Muscle of back (tissue), 11 donors: ENCODE measurements around the gene AP3B1. TPM values are rescaled to one million over a fixed set of nuclear protein-coding genes. Genes with fewer than 3 reads are reported as not detected.

ENCODE experiments used
- DNase-seq, 3 donors: peaks; one replicate each; pipeline versions ENCODE4 v3.0.0 to v3.0.0-alpha.2; 2013
- polyA plus RNA-seq, 10 donors: library from polyadenylated mRNA; unstranded; fragments of 120-200 nt; gene quantifications; one replicate each; pipeline ENCODE4 v1.2.1, GENCODE V29; 2013; ENCODE audit not compliant: insufficient read length in 10 of 10

The AP3B1 gene
- polyA plus RNA-seq, 10 donors, result 33.2 to 46.3 (median 35.7) TPM

DNA sequence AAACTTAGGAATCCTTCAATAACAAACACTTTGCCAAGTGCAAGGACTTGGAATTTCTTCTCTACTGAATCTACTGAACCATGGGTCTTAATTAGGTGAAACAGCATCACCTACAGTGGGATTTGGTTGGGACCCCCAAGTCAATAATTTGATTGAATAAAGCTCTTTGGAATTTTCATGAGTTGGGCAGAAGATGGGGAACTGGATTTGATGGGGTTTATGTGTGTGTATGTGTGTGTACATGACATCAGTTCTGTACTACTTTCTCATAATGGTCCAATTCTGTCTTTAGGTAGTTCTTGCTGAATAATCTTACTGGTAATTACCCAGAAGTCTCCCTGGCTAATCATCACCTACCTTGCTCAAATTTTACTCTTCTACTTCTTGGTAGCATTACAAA, 319.9 kb downstream of the AP3B1 start:
- DNase-seq, result no peak

- DNase-seq, result no peak
Measured at GRCh38 chr5:77973253-77973609, 321.3 kb downstream of the AP3B1 start.

GRCh38 chr5:77972469-77973252, 321.8 kb downstream of the AP3B1 start:
- peak in 1 of 3 donors; percentile 62 for DNase-seq

- no peak for DNase-seq
Measured at GRCh38 chr5:77971776-77972468, 322.6 kb downstream of the AP3B1 start.

DNA sequence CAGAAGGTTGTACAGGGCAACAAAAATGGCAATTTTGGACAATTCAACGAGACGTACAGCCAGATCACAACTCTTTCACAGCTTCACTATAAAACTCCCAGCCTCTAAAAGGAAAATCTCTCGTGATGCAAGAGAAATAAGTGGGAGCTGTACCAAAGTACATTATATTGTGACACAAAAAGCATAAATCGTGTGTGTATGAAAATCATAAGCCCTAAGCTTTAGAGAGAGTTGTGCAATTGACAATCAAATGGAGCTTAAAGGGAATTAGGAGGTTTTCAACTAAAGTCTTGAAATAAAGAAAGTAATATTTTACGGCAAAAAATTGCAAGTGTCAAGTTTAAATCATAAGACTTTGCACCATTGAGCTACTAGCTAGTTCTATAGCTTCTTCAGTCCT, 323.6 kb downstream of the AP3B1 start:
- DNase-seq, result no peak

DNA sequence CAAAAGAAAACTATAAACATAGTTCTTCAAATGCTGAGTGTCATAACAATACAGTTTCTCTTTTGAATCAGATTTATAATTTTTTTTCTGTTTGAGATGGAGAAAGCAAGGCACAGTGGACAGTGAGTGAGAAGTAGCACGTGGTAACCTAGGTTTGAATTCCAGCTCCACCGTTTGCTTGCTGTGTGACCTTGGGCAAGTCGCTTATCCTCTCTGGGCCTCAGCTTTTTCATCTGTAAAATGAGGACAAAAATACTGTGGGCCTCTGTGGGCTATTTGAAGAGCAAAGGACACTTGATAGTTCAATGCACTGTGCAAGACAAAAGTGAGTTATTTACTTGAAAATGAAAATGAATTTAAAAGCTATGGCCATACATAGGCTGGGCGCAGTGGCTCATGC, 330.7 kb downstream of the AP3B1 start:
- DNase-seq, result no peak

DNA sequence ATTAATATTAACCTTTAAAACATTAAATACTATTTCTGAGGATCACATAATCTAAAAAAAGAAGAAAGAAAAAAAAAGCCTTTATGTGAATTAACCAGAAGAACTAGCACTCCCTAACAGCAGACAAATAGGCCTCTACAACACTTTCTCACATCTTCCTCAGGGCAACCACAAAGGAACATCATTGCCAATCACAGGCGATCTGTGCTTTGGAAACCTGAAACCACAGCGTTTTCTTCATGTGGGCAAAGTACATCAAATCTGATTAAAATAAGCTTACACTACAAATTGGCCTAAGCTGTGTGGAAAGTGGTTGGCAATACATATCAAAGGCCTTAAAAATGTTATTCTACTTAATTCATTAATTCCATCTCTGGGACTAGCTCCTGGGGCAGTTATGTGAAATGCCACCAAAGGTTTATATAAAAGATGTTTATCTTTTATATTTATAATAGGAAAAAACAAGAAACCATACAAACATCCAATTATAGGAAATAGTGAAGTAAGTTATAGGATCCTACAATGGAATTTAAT, 333.6 kb downstream of the AP3B1 start:
- no peak for DNase-seq

GRCh38 chr5:77960305-77960704, 334.2 kb downstream of the AP3B1 start:
- DNase-seq, result no peak

- peak in 1 of 3 donors; percentile 34 for DNase-seq
Measured at GRCh38 chr5:77958642-77959330, 335.7 kb downstream of the AP3B1 start.

- DNase-seq, result peak in 1 of 3 donors; percentile 20
Measured at GRCh38 chr5:77957931-77958521, 336.5 kb downstream of the AP3B1 start.

DNA sequence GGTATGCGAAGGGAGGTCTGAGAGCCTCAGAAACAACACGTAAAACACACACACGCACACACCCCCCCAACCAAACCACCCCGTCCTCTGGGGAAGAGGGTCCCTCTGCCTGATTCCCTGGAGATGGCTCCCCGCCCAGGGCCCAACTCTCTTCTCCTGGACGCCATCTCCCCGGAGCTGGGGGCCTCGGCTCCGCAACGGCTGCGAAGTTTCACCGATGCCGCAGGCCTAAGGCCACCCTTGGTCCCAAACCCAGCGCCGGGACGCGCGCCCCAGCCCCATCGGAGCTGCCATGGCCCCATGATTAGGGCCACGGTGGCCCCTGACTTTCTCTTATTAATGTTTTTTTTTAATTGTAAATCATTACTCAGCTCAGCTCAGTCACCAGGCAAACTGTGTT, 337.0 kb downstream of the AP3B1 start:
- no peak for DNase-seq

DNA sequence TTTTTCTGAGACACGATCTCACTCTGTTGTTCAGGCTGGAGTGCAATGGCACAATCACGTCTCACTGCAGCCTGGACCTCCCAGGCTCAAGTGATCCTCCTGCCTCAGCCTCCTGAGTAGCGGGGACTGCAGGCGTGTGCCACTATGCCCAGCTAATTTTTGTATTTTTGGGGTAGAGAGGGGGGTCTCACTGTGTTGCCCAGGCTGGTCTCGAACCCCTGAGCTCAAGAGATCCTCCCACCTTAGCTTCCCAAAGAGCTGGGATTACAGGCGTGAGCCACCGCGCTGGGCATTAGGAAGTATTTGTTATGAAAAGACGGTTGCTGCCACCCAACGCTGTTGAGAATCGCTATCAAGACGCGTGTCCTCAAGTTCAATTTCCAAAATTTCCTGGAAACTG, 337.4 kb downstream of the AP3B1 start:
- DNase-seq, result no peak

- DNase-seq, result no peak
Measured at GRCh38 chr5:77955577-77955976, 338.9 kb downstream of the AP3B1 start.

- DNase-seq, result no peak
Measured at GRCh38 chr5:77953374-77953773, 341.1 kb downstream of the AP3B1 start.

DNA sequence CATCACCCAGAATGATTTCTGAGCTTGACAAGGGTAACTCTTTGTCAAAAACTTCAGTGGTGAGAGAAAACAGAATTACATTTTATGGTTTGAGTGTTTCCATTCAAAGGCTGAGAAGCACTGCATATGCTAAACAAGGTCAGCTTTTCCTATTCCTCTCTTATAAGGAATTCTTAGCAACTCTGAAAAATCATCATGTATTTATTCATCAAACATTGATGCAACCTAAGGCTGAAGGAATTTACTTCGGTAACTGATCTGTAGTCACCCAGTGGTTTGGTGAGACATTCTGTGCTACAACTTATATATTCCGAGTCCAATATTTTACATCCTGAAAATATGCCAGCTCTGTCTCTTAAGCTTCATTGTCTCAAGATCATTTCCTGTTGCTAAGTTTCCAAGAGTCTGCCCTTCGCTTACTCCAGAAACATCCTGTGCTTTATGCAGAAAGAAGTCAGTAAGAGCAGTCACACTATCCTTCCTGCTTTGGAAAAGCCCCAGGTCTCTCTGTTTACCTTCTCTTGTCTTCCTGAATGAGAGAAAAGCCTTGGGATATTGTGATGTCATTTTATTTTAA, 341.8 kb downstream of the AP3B1 start:
- DNase-seq, result no peak

Other genes starting within 250 kb of the AP3B1 start
- 10 to 100 TPM; 27.5 to 46.8 (median 34.5) TPM for gene SCAMP1, start 65.9 kb upstream of the AP3B1 start, polyA plus RNA-seq